GM23248 (cell line): ENCODE data around the gene SEMA5B. TPM values are rescaled to one million over a fixed set of nuclear protein-coding genes. Genes with fewer than 3 reads are reported as not detected.

Experiments used
- DNase-seq: peaks from one replicate; pipeline ENCODE4 v3.0.0-alpha.2; 2015
- H2AFZ ChIP-seq: fragments of 200-600 bp; sonication (generic); 2 replicates; pipeline ENCODE4 v1.6.1; 2016; ENCODE audit warnings: antibody characterized with exemption
- H3F3A ChIP-seq: fragments of 200-600 bp; sonication (generic); 2 replicates; pipeline ENCODE4 v1.6.1; 2016; ENCODE audit warnings: mild to moderate bottlenecking, antibody characterized with exemption, mixed run types; ENCODE audit not compliant: insufficient read depth
- H3K27ac ChIP-seq: fragments of 200-600 bp; sonication (generic); 2 replicates; pipeline ENCODE4 v1.5.1; 2016; ENCODE audit warnings: mild to moderate bottlenecking
- H3K27me3 ChIP-seq: fragments of 200-600 bp; sonication (generic); replicated peaks from 2 replicates; pipeline ENCODE4 v1.6.1; 2016; ENCODE audit warnings: mild to moderate bottlenecking; ENCODE audit not compliant: insufficient read depth
- H3K36me3 ChIP-seq: fragments of 200-600 bp; sonication (generic); 2 replicates; pipeline ENCODE4 v1.6.1; 2016; ENCODE audit warnings: low read depth, mild to moderate bottlenecking
- H3K4me1 ChIP-seq: fragments of 200-600 bp; sonication (generic); 2 replicates; pipeline ENCODE4 v1.6.1; 2016; ENCODE audit warnings: mild to moderate bottlenecking; ENCODE audit not compliant: insufficient read depth
- H3K4me2 ChIP-seq: fragments of 200-600 bp; sonication (generic); one replicate; pipeline ENCODE4 v1.6.1; 2016; ENCODE audit warnings: mild to moderate bottlenecking; ENCODE audit not compliant: unreplicated experiment
- H3K4me3 ChIP-seq: fragments of 200-600 bp; sonication (generic); 2 replicates; pipeline ENCODE4 v1.5.1; 2016; ENCODE audit warnings: mild to moderate bottlenecking
- H3K79me2 ChIP-seq: fragments of 200-600 bp; sonication (generic); 2 replicates; pipeline ENCODE4 v1.6.1; 2016; ENCODE audit warnings: mild to moderate bottlenecking; ENCODE audit not compliant: insufficient read depth
- H3K9ac ChIP-seq: fragments of 200-600 bp; sonication (generic); 2 replicates; pipeline ENCODE4 v1.6.1; 2016; ENCODE audit warnings: mild to moderate bottlenecking
- H3K9me2 ChIP-seq: fragments of 200-600 bp; sonication (generic); 2 replicates; pipeline ENCODE4 v1.6.1; 2016; ENCODE audit warnings: mixed run types, mild to moderate bottlenecking, moderate library complexity; ENCODE audit not compliant: insufficient read depth
- H3K9me3 ChIP-seq: fragments of 200-600 bp; sonication (generic); one replicate; pipeline ENCODE4 v1.6.1; 2017; ENCODE audit warnings: low read depth
- H4K20me1 ChIP-seq: fragments of 200-600 bp; sonication (generic); 2 replicates; pipeline ENCODE4 v1.6.0; 2016; ENCODE audit not compliant: insufficient read depth
- EZH2 ChIP-seq: fragments of 200-600 bp; sonication (generic); IDR thresholded peaks from 2 replicates; pipeline ENCODE4 v1.6.1; 2018; ENCODE audit warnings: antibody characterized with exemption, mild to moderate bottlenecking; ENCODE audit not compliant: insufficient read depth, poor library complexity, severe bottlenecking
- EZH2phosphoT487 ChIP-seq: fragments of 200-600 bp; sonication (generic); IDR thresholded peaks from 2 replicates; pipeline ENCODE4 v1.6.1; 2018; ENCODE audit warnings: antibody characterized with exemption, moderate library complexity, mild to moderate bottlenecking, low read depth; ENCODE audit not compliant: insufficient read depth
- WGBS, 2 experiments: methylation state at CpG; one replicate each; pipeline ENCODE4 v1.1.6; 2015 to 2017; ENCODE audit warnings: low lambda C conversion rate in 2 of 2, low coverage in 1 of 2; ENCODE audit errors: missing lambda C conversion rate in 2 of 2; 5-methylcytosine and 5-hydroxymethylcytosine counted together
- in situ Hi-C: fragments of 300-500 bp; cut with MboI; formaldehyde crosslinking; loops from 2 replicates; pipeline ENCODE4 v1.15.0; 2020
- polyA plus RNA-seq: library from polyadenylated mRNA; unstranded; fragments of >200 nt; fragmentation: Nextera tagmentation; extraction: Ambion mirVana; gene quantifications from 2 replicates; pipeline ENCODE4 v1.2.1, GENCODE V29; 2016
- total RNA-seq: library from RNA; depleted of rRNA; stranded (reverse); fragments of >200 nt; shearing (Covaris generic); gene quantifications from 2 replicates; pipeline ENCODE4 v1.2.3, GENCODE V29; 2014

Gene SEMA5B
- total and polyA plus RNA-seq, 2 experiments from 2014 or later, result not detected

DNA sequence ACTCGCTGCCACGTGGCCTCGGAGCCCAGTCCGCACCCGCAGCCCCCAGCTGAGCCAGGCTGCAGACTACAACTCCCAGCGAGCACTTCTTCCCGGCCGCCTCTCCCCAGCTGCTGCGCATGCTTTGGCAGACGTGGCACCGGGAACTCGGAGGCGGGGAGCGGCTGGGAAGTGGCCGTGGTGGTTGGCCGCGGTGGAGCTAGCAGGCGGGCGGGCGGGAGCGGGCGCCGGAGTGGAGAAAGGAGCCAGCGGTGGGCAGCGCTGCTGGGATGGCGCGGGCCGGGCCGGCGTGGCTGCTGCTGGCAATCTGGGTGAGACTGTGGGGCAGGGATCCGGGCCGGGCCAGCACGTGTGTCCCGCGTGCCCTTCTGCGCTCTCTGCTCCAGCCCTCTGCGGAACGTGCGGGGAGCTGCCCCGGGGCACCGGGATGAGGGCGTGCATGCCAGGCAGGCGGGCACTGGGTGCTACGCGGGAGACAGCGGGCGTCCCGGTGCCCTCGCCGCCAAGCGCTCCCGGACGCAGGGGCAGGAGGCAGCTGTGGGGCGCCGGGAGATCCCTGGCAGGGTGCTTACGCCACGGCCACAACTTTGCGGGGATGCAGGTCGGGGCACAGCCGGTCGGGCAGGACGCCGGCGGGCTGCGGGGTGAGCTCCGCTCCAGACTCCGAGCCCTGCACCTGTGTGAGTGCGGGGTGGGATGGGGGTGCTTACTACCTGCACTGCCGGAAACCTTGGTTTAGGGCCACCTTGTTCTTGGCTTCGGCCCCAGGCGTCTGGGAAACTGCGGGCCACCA lies 39.5 kb upstream of the SEMA5B start, which contains the start of gene PDIA5:
TSS of gene PDIA5 (plus strand) at position 130 of the 793 bp plus-strand sequence. CDS start at position 270, 140 bp downstream.
- peak; percentile 96 for DNase-seq
- peak within 1 kb of the TSS; percentile 68 for H3K27ac ChIP-seq
- H3K4me1 ChIP-seq, result 0 out of 2 replicates have a peak, but pooled peaks cover 9% of the 10 kb centered on the region
- no peaks in the 10 kb centered on the region for H3K36me3 ChIP-seq
- in situ Hi-C loops, result no loop called here
- H3K9me2 ChIP-seq, result no peaks in the 10 kb centered on the region
- peak within 1 kb of the TSS; percentile 89 for H3K4me2 ChIP-seq
- H3K9ac ChIP-seq, result peak within 1 kb of the TSS; percentile 94
- no peaks in the 10 kb centered on the region for H3K27me3 ChIP-seq
- H3K79me2 ChIP-seq, result peaks cover 50% of the 10 kb centered on the region
- H4K20me1 ChIP-seq, result no peaks in the 10 kb centered on the region
- H2AFZ ChIP-seq, result peak within 1 kb of the TSS; percentile 84
- H3F3A ChIP-seq, result no peaks in the 10 kb centered on the region
- peak within 1 kb of the TSS; percentile 90 for H3K4me3 ChIP-seq
- 1% methylated on average over 61 to 70 of the region's 72 CpGs for WGBS, 2 experiments
- TF ChIP-seq EZH2phosphoT487 (no peak), EZH2 (no peak)
- H3K9me3 ChIP-seq, result no peaks in the 10 kb centered on the region

DNA sequence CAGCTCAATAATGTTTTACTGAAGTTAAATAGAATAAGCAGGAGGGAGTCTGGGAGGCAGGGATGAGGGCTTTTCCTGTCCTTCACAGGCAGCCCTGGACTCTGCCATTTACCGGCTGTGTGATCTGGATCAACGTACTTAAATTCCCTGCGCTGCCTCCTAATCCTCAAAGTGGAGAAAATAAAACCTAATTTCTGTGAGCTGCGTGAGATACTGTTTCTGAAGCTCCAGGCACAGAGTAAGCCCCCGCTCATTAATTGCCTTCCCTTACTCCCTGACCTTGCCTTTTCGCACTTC lies 39.0 kb upstream of the SEMA5B start:
- H2AFZ ChIP-seq, result peak overlapping the region; percentile 84
- peaks cover 44% of the 10 kb centered on the region for H3K79me2 ChIP-seq
- WGBS, 2 experiments, result 4% methylated on average over 5 to 6 of the region's 6 CpGs
- H3K9ac ChIP-seq, result peak overlapping the region; percentile 94
- no peaks in the 10 kb centered on the region for H3K9me3 ChIP-seq
- peak overlapping the region; percentile 68 for H3K27ac ChIP-seq
- H3K4me3 ChIP-seq, result peak overlapping the region; percentile 90
- H4K20me1 ChIP-seq, result no peaks in the 10 kb centered on the region
- no peaks in the 10 kb centered on the region for H3K9me2 ChIP-seq
- no peaks in the 10 kb centered on the region for H3F3A ChIP-seq
- no peaks in the 10 kb centered on the region; the same call in 1 of the 2 replicates for H3K27me3 ChIP-seq
- H3K4me2 ChIP-seq, result peak overlapping the region; percentile 89
- H3K36me3 ChIP-seq, result no peaks in the 10 kb centered on the region
- in situ Hi-C loops, result no loop called here
- no peak for TF ChIP-seq EZH2
- no peak for TF ChIP-seq EZH2phosphoT487
- DNase-seq, result no peak
- 0 out of 2 replicates have a peak, but pooled peaks cover 9% of the 10 kb centered on the region for H3K4me1 ChIP-seq

DNA sequence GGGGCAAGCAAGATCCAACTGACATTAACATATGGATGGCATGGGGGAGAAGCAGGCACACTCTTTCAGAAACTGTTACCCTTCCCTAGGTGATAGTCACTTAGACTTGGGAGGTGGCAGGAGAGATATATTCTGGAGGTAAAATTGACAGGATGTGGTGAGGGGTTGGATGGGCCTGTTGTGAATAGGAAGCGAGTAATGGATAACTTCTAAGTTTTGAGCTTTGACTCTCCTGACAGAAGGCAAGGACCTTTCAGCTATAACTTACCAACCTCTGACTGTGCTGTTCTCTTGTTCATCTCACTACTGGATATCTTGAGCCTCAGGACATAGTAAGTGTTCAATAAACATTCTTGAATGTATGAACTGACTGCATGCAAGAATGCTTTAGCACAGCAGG lies 37.4 kb upstream of the SEMA5B start:
- Histone ChIP-seq H4K20me1 (no peaks in the 10 kb centered on the region), H3K27ac (no peak overlapping the region), H2AFZ (no peak overlapping the region), H3K4me1 (0 out of 2 replicates have a peak, but pooled peaks cover 9% of the 10 kb centered on the region), H3K4me3 (no peak overlapping the region), H3K9me2 (no peaks in the 10 kb centered on the region), H3K9me3 (no peaks in the 10 kb centered on the region), H3K9ac (no peak overlapping the region), H3K4me2 (no peak overlapping the region), H3K79me2 (peaks cover 28% of the 10 kb centered on the region), H3K27me3 (no peaks in the 10 kb centered on the region; the same call in 1 of the 2 replicates), H3K36me3 (no peaks in the 10 kb centered on the region), H3F3A (no peaks in the 10 kb centered on the region)
- in situ Hi-C loops, result no loop called here
- WGBS, 2 experiments, result 88 to 96% methylated on average over 1 of the region's 1 CpG
- DNase-seq, result no peak
- TF ChIP-seq EZH2 (no peak), EZH2phosphoT487 (no peak)

DNA sequence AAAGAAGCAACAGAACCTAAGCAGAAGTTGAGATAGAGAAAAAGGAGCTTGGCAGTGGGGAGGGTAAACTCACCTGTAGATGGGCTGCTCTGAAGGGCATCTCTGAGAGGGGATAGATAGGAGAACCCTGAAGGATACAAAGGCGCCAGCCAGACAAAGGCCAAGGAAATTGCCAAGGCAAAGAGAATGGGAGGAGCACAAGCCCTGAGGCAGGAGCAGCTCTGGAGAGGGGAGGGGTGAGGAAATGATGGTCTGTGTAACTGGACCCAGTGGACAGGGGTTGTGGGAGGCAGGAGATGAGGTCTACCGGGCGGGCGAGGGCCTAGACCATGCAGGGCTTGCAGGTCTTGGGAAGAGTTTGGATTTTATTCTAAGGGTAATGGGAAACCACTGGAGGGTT lies 36.9 kb upstream of the SEMA5B start:
- Histone ChIP-seq H3K27ac (no peak overlapping the region), H3K4me2 (no peak overlapping the region), H3K4me1 (0 out of 2 replicates have a peak, but pooled peaks cover 9% of the 10 kb centered on the region), H2AFZ (no peak overlapping the region), H4K20me1 (no peaks in the 10 kb centered on the region), H3K4me3 (no peak overlapping the region), H3K9me2 (no peaks in the 10 kb centered on the region), H3K27me3 (no peaks in the 10 kb centered on the region; the same call in 1 of the 2 replicates), H3K9me3 (no peaks in the 10 kb centered on the region), H3F3A (no peaks in the 10 kb centered on the region), H3K9ac (no peak overlapping the region), H3K36me3 (no peaks in the 10 kb centered on the region), H3K79me2 (peaks cover 24% of the 10 kb centered on the region)
- in situ Hi-C loops, result no loop called here
- WGBS, 2 experiments, result 97 to 100% methylated on average over 4 of the region's 4 CpGs
- no peak for TF ChIP-seq EZH2phosphoT487
- no peak for TF ChIP-seq EZH2
- DNase-seq, result no peak
